ENCODE results near the gene USP7.

DNA sequence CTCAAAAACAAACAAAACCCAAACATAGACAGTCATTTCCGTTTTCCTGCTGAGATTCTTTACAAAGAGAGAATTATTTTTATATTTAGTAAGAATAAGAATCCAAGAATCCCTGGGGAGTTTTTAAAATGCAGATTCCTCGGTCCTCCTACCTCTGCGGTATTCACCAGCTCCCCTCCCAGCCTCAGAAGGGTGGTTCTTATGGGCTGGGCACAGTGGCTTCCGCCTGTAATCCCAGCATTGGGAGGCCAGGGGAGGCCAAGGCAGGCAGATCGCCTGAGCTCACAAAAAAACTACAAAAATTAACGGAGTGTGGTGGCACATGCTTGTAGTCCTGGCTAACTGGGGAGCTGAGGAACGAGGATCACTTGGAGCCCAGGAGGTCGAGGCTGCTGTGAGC lies 26.7 kb upstream of the USP7 start:
- TF ChIP-seq, protein P1, sequence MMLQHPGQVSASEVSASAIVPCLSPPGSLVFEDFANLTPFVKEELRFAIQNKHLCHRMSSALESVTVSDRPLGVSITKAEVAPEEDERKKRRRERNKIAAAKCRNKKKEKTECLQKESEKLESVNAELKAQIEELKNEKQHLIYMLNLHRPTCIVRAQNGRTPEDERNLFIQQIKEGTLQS (IDR thresholded peaks at IDR 0.05): no peak
- TF ChIP-seq, protein P2, sequence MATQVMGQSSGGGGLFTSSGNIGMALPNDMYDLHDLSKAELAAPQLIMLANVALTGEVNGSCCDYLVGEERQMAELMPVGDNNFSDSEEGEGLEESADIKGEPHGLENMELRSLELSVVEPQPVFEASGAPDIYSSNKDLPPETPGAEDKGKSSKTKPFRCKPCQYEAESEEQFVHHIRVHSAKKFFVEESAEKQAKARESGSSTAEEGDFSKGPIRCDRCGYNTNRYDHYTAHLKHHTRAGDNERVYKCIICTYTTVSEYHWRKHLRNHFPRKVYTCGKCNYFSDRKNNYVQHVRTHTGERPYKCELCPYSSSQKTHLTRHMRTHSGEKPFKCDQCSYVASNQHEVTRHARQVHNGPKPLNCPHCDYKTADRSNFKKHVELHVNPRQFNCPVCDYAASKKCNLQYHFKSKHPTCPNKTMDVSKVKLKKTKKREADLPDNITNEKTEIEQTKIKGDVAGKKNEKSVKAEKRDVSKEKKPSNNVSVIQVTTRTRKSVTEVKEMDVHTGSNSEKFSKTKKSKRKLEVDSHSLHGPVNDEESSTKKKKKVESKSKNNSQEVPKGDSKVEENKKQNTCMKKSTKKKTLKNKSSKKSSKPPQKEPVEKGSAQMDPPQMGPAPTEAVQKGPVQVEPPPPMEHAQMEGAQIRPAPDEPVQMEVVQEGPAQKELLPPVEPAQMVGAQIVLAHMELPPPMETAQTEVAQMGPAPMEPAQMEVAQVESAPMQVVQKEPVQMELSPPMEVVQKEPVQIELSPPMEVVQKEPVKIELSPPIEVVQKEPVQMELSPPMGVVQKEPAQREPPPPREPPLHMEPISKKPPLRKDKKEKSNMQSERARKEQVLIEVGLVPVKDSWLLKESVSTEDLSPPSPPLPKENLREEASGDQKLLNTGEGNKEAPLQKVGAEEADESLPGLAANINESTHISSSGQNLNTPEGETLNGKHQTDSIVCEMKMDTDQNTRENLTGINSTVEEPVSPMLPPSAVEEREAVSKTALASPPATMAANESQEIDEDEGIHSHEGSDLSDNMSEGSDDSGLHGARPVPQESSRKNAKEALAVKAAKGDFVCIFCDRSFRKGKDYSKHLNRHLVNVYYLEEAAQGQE (IDR thresholded peaks at IDR 0.05): no peak
- TF ChIP-seq, protein P3, sequence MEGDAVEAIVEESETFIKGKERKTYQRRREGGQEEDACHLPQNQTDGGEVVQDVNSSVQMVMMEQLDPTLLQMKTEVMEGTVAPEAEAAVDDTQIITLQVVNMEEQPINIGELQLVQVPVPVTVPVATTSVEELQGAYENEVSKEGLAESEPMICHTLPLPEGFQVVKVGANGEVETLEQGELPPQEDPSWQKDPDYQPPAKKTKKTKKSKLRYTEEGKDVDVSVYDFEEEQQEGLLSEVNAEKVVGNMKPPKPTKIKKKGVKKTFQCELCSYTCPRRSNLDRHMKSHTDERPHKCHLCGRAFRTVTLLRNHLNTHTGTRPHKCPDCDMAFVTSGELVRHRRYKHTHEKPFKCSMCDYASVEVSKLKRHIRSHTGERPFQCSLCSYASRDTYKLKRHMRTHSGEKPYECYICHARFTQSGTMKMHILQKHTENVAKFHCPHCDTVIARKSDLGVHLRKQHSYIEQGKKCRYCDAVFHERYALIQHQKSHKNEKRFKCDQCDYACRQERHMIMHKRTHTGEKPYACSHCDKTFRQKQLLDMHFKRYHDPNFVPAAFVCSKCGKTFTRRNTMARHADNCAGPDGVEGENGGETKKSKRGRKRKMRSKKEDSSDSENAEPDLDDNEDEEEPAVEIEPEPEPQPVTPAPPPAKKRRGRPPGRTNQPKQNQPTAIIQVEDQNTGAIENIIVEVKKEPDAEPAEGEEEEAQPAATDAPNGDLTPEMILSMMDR (IDR thresholded peaks at IDR 0.05; ENCODE audit: low read depth, low read length, missing input control): no peak
